HG03159 (cell line): ENCODE data around the gene THEM4.
"Not testable (repeated sequence)": the region's sequence is repeated elsewhere in the genome, so short reads cannot be mapped to it uniquely, and the experiment has no call there.

Source experiments
- ATAC-seq: cut with Tn5 transposase; IDR thresholded peaks from one replicate; pipeline ENCODE4 v1.9.1; 2021; ENCODE audit warnings: mild to moderate bottlenecking, moderate library complexity; ENCODE audit not compliant: unreplicated experiment

THEM4 gene

GRCh38 chr1:151935154-151935553 lies 25.8 kb upstream of the THEM4 start:
- ATAC-seq, result no peak

GRCh38 chr1:151934048-151934493 lies 24.8 kb upstream of the THEM4 start:
- no peak for ATAC-seq

GRCh38 chr1:151924691-151925587 lies 15.6 kb upstream of the THEM4 start:
- ATAC-seq, result peak; percentile 41

- ATAC-seq, result no peak
These were observed 14.1 kb upstream of the THEM4 start for GRCh38 chr1:151923422-151923821.

DNA sequence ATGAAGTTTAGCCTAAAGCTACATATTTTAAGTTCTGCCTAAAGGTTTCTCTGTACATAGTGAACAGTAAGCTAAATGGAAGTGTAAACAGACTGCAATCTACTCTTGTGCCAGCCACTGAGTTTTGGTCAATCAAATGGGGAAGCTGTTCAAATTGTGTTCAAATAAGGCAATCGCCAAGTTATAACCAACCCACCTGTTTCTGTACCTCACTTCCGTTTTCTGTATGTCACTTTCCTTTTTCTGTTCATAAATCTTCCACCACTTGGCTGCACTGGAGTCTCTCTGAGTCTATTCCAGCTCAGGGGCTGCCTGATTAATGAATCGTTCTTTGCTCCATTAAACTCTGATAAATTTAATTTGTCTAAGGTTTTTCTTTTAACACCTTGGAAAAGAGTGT lies 10.8 kb upstream of the THEM4 start:
- no peak for ATAC-seq

- ATAC-seq, result no peak
These were observed 9.7 kb upstream of the THEM4 start for GRCh38 chr1:151918819-151919610.

GRCh38 chr1:151918156-151918555 lies 8.8 kb upstream of the THEM4 start:
- ATAC-seq, result no peak

GRCh38 chr1:151916726-151917370 lies 7.5 kb upstream of the THEM4 start:
- no peak for ATAC-seq

DNA sequence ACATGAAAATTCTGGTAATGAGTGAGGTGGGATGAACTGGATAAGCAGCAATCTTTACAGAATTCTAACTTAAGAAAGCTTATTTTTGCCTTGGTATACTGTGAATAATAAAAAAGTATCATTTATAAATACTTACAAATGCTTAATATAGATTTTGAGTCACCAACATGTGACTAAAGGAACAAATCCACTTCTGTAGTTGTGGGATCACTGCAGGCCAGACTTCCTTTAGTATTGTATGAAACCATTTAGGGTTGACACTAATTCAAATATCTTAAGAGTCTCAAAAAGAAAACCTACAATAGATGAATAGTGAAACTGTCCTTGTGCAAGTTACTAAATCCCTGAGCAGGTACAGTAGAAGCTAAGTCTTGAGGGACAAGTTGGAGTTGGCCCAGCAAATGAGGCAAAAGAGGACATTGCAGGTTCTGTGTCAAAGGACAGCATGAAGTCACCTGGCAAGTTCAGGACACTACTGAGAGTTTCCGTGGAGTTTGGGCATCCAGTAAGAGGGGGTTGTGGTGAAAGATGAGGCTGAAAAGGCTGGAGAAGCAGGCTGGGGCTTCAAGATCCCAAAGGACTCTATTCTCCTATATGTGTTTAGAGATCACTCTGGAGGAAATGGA lies 5.9 kb upstream of the THEM4 start:
- ATAC-seq, result no peak

DNA sequence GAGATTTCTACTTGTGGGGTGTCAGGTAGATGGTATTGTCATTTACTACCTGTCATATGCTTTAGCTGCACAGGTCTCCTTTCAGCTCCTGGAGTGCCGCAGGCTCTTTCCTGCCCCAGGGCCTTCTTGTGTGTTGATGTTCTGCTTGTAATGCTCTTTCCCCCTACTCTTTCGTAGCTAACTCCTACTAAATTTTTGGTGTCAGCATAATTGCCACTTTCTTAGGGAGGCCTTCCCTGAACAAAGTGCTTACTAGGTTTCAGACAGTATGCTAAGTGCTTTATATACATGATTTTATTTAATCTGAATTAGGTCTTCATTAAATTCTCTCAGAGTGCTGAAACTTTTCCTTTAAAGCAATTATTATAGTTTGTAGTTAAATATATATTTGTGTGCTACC lies 4.8 kb upstream of the THEM4 start:
- ATAC-seq, result no peak

DNA sequence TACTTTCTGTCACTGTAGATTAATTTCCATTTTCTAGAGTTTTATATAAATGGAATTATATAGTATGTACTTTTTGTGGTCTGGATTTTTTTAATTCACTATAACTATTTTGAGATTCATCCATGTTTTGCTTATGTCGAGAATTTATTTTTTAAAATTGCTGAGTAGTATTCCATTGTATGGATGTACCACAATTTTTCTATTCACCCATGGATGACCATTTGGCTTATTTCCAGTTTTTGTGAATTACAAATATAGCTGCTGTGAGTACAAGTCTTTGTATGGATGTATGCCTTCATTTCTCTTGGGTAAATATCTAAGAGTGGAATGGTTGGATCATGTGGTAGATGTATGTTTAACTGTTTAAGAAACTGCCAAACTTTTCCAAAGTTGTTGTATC lies 3.7 kb upstream of the THEM4 start:
- ATAC-seq, result no peak

DNA sequence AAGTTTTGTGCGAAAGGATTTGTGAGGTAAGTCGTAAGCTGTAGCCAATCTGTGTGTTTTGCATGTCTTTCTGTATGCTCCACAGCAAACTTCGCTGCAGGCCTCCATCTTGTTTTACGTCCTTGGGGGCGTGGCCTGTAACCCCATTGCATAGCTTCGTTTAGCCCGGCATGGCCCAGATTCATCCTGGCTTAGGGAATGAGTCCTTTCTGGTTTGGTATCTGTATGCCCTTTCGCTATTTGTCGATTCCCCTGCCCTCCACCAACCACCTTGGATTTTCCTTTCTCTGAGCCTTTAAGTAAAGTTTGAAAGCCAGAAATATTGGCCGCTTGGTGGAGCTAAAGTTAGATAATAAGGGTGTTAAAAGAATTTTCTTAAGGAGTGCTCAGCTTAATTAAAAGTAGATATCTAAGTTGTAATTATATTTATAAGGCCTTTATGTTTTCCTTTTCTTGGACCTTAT lies 1.1 kb downstream of the THEM4 start:
- no peak for ATAC-seq

GRCh38 chr1:151907363-151908139 lies 1.8 kb downstream of the THEM4 start:
- ATAC-seq, result no peak

DNA sequence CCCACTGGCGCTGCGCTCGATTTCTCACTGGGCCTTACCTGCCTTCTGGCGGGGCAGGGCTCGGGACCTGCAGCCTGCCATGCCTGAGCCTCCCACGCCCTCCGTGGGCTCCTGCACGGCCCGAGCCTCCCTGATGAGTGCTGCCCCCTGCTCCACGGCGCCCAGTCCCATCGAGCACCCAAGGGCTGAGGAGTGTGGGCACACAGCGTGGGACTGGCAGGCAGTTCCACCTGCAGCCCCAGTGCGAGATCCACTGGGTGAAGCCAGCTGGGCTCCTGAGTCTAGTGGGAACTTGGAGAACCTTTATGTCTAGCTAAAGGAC lies 3.0 kb downstream of the THEM4 start:
- ATAC-seq, result not testable (repeated sequence)

DNA sequence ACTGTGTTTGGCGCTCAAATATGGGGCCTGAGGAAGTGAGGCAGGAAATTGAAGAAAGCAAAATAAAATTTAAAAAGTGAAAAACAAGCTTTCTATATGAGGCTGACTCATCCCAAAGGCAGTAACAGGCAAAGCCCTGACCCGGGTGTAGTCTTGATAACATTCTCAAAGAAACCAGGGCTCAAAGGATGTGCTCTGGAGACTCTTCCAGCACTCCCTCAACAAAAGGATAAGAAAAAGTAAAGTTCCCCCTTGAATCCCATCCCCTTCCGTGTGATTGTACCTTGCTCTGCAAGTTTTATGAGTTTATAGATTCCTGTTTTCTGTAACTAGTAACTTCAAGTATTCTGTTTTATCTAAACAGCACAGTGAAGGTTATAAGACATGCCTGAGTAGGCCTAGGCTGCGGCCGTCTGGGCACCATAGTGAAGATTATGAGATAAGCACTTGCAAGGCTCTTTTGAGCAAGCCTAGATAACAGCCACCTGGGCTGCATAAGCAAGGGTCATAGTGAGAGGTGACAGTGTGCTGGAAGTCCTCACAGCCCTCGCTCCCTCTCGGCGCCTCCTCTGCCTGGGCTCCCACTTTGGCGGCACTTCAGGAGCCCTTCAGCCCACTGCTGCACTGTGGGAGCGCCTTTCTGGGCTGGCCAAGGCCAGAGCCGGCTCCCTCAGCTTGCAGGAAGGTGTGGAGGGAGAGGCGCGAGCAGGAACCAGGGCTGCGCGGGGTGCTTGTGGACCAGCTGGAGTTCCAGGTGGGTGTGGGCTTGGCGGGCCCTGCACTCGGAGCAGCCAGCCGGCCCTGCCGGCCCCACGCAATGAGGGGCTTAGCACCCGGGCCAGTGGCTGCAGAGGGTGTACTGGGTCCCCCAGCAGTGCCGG lies 3.6 kb downstream of the THEM4 start:
- ATAC-seq, result not testable (repeated sequence)

DNA sequence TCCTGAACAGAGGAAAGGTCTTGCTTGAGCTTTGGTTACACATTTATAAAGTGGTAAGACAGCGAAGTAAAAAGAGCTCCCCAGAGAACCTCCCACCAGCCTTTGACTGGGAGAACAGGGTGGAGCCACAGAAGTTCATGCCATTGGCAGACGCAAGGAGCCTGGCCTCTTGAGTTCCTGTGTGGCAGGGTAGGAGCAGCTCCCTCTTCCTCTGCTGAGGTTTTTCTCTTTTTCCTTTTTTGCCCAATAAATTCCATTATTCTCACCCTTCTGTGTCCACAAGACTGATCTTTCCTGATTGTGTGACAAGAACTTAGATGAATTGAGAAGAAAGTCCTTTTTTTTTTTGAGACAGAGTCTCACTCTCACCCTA lies 4.3 kb downstream of the THEM4 start:
- no peak for ATAC-seq

- no peak for ATAC-seq
These were observed 6.5 kb downstream of the THEM4 start for GRCh38 chr1:151902858-151903257.

GRCh38 chr1:151900804-151901203 lies 8.5 kb downstream of the THEM4 start:
- ATAC-seq, result not testable (repeated sequence)

DNA sequence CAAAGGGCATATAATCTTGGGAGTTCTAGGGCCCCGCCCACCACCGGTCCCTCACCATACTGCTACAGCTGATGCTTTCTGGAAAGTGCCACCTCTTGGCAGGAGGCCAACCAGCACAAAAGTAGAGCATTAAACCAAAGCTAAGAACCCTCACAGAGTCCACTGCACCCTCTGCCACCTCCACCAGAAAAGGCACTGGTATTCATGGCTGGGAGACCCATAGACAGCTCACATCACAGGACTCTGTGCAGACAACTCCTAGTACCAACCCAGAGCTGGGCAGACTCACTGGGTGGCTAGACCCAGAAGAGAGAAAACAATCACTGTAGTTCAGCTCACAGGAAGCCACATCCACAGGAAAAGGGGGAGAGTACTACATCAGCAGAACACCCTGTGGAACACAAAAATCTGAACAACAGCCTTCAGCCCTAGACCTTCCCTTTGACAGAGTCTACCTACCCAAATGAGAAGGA lies 10.8 kb downstream of the THEM4 start:
- no peak for ATAC-seq
